Measurements from ENCODE around the gene ANKRD11. TPM values are rescaled to one million over a fixed set of nuclear protein-coding genes. Genes with fewer than 3 reads are reported as not detected.

The ANKRD11 gene
- total RNA-seq, 1 experiment from 2014 or later, result 266 TPM

DNA sequence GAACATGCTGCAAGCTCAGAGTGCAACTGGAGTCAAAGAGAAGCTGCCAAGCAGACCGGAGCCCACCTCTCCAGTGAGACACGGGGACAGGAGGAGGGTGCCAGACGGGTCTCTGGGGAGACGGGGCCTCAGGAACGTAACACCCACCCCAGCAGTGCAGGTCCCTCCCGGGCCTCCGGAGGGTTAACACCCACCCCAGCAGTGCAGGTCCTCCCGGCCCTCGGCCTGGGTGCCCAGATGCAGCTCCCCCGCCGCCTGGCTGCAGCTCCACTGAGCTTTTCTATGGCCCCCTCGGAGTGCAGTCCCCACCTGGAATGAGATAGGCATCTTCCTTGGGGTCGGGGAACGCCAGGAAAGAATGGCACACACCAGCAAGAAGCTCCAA, 182.9 kb downstream of the ANKRD11 start:
- H3K4me2 ChIP-seq (ENCODE audit: low read length), result no peak overlapping the region
- no TSS peak for BruUV-seq (replicated peaks)
- H3K9me3 ChIP-seq (ENCODE audit: control insufficient read depth in 1 of 2, insufficient read depth in 1 of 2, low read depth in 1 of 2, low read length in 2 of 2), result no peaks in the 10 kb centered on the region
- ChIA-PET POLR2A (no interaction called here), CTCF (no interaction called here), RAD21 (ENCODE audit: low non-redundant PET in 1 of 2, low total read pairs in 2 of 2, uncharacterized antibody in 2 of 2, unreplicated experiment in 2 of 2) (no interaction called here)
- no peaks in the 10 kb centered on the region for H3K9me2 ChIP-seq (ENCODE audit: insufficient read depth)
- no peaks in the 10 kb centered on the region for H3K4me1 ChIP-seq (ENCODE audit: control insufficient read depth in 1 of 2, insufficient read depth in 2 of 2, low read length in 2 of 2)
- H3K27me3 ChIP-seq (ENCODE audit: insufficient read depth, low read length), result no peaks in the 10 kb centered on the region
- ATAC-seq (no peak), DNase-seq (ENCODE audit: low read depth, low spot score) (no peak)
- intact Hi-C loops (cut with micrococcal nuclease), result no loop called here
- no peak overlapping the region for H2AFZ ChIP-seq (ENCODE audit: low read depth, low read length, poor library complexity, severe bottlenecking)
- H3K36me3 ChIP-seq (ENCODE audit: control insufficient read depth in 1 of 2, insufficient read depth in 2 of 2, low read length in 2 of 2), result peaks cover 16 to 45% of the 10 kb centered on the region in 2 experiments; a peak in 3 of 4 replicates
- H3K9ac ChIP-seq (ENCODE audit: low read length), result no peak overlapping the region
- peaks cover 89% of the 10 kb centered on the region for H3K79me2 ChIP-seq (ENCODE audit: insufficient read depth, low read length)
- TF ChIP-seq JUND (IDR thresholded peaks at IDR 0.05) (no peak), ELF1 (IDR thresholded peaks at IDR 0.05; ENCODE audit: borderline replicate concordance, low read depth) (no peak), SIN3A (IDR thresholded peaks at IDR 0.05; ENCODE audit: low read depth) (no peak), POLR2A (IDR thresholded peaks at IDR 0.05; ENCODE audit: borderline replicate concordance, extremely low read depth, insufficient read depth, insufficient read length) (no peak), EGR1 (IDR thresholded peaks at IDR 0.05; ENCODE audit: low read depth) (no peak), SP1 (IDR thresholded peaks at IDR 0.05; ENCODE audit: low read depth) (no peak), EZH2phosphoT487 (IDR thresholded peaks at IDR 0.05; ENCODE audit: borderline replicate concordance) (no peak), POLR2AphosphoS5 (IDR thresholded peaks at IDR 0.05; ENCODE audit: low read depth, low read length) (no peak; the same call in 1 of the 2 replicates), EZH2 (IDR thresholded peaks at IDR 0.05) (no peak), RAD21 (IDR thresholded peaks at IDR 0.05; ENCODE audit: low read depth) (no peak), SRF (IDR thresholded peaks at IDR 0.05; ENCODE audit: low read depth) (no peak), CEBPB (IDR thresholded peaks at IDR 0.05; ENCODE audit: low read depth) (no peak), CBX3 (IDR thresholded peaks at IDR 0.05; ENCODE audit: low read depth) (no peak), FOSL1 (IDR thresholded peaks at IDR 0.05; ENCODE audit: low read depth) (no peak), YY1 (IDR thresholded peaks at IDR 0.05; ENCODE audit: extremely low read depth, insufficient replicate concordance, low read depth, low read length) (no peak)
- TF ChIP-seq, protein P1, sequence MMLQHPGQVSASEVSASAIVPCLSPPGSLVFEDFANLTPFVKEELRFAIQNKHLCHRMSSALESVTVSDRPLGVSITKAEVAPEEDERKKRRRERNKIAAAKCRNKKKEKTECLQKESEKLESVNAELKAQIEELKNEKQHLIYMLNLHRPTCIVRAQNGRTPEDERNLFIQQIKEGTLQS (IDR thresholded peaks at IDR 0.05), result no peak
- TF ChIP-seq, protein P2, sequence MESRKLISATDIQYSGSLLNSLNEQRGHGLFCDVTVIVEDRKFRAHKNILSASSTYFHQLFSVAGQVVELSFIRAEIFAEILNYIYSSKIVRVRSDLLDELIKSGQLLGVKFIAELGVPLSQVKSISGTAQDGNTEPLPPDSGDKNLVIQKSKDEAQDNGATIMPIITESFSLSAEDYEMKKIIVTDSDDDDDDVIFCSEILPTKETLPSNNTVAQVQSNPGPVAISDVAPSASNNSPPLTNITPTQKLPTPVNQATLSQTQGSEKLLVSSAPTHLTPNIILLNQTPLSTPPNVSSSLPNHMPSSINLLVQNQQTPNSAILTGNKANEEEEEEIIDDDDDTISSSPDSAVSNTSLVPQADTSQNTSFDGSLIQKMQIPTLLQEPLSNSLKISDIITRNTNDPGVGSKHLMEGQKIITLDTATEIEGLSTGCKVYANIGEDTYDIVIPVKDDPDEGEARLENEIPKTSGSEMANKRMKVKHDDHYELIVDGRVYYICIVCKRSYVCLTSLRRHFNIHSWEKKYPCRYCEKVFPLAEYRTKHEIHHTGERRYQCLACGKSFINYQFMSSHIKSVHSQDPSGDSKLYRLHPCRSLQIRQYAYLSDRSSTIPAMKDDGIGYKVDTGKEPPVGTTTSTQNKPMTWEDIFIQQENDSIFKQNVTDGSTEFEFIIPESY (IDR thresholded peaks at IDR 0.05; ENCODE audit: extremely low read depth, insufficient replicate concordance, low read length), result no peak
- TF ChIP-seq, protein P3, sequence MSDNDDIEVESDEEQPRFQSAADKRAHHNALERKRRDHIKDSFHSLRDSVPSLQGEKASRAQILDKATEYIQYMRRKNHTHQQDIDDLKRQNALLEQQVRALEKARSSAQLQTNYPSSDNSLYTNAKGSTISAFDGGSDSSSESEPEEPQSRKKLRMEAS (IDR thresholded peaks at IDR 0.05), result no peak
- TF ChIP-seq, protein P4, sequence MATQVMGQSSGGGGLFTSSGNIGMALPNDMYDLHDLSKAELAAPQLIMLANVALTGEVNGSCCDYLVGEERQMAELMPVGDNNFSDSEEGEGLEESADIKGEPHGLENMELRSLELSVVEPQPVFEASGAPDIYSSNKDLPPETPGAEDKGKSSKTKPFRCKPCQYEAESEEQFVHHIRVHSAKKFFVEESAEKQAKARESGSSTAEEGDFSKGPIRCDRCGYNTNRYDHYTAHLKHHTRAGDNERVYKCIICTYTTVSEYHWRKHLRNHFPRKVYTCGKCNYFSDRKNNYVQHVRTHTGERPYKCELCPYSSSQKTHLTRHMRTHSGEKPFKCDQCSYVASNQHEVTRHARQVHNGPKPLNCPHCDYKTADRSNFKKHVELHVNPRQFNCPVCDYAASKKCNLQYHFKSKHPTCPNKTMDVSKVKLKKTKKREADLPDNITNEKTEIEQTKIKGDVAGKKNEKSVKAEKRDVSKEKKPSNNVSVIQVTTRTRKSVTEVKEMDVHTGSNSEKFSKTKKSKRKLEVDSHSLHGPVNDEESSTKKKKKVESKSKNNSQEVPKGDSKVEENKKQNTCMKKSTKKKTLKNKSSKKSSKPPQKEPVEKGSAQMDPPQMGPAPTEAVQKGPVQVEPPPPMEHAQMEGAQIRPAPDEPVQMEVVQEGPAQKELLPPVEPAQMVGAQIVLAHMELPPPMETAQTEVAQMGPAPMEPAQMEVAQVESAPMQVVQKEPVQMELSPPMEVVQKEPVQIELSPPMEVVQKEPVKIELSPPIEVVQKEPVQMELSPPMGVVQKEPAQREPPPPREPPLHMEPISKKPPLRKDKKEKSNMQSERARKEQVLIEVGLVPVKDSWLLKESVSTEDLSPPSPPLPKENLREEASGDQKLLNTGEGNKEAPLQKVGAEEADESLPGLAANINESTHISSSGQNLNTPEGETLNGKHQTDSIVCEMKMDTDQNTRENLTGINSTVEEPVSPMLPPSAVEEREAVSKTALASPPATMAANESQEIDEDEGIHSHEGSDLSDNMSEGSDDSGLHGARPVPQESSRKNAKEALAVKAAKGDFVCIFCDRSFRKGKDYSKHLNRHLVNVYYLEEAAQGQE (IDR thresholded peaks at IDR 0.05; ENCODE audit: low read depth), result no peak
- H3K27ac ChIP-seq (ENCODE audit: low read depth, low read length), result no peak overlapping the region; the same call in 1 of the 2 replicates
- H3K4me3 ChIP-seq (replicated peaks in 1 of 2; ENCODE audit: low read depth in 1 of 2, low read length in 2 of 2), result no peak overlapping the region
- peaks cover 24% of the 10 kb centered on the region for H4K20me1 ChIP-seq (ENCODE audit: insufficient read depth)

Data from HCT116 (cell line).